Measurements from ENCODE around the gene MMEL1. TPM values are rescaled to one million over a fixed set of nuclear protein-coding genes. Genes with fewer than 3 reads are reported as not detected.

Gene MMEL1
- total RNA-seq, 1 experiment from 2014 or later = 4.9 TPM

DNA sequence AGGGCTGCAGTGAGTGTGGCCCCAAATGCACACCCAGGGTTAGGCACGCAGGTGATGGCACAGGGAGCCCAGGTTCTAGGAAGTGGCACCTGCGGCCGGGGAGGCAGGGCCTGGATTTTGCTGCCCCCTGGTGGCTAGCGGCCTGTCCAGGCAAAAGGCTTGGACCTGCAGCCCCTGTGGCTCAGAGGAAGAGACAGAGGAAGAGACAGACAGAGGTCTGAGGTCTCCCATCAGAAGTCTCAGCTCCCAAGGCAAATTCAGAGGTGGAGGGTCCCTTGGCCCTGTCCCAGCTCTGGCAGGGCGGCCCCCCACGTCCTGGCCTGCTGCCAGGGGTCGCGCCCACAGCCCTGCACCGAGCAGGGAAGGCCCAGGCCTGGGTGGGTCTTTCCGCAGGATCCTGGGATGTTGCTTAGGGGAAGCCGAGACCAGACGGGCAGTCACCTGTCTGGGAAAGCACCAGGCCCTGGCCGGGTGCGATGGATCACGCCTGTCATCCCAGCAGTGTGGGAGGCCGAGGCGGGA, 84.7 kb downstream of the MMEL1 start:
- BruUV-seq (replicated peaks) = no TSS peak
- peak; percentile 70 to 85 for DNase-seq
- ChIA-PET CTCF (interaction anchor here (0.5 to 0.9 kb wide), 3 partner anchors 39 to 353 kb away, joined by 3 to 7 read pairs (median 5); no protein-coding TSS in a partner anchor), POLR2A (ENCODE audit: unreplicated experiment) (interaction anchor here (0.6 to 1.3 kb wide), 4 partner anchors 22 to 456 kb away, joined by 3 to 13 read pairs (median 8); partner anchors contain the start of gene PANK4)
- Histone ChIP-seq H3K4me2 (peak overlapping the region; percentile 94), H3K79me2 (ENCODE audit: low read depth) (no peaks in the 10 kb centered on the region), H3K27ac (peak overlapping the region; percentile 52; the same call in 1 of the 2 replicates), H3K4me1 (replicated peaks; ENCODE audit: insufficient read depth) (peaks cover 34% of the 10 kb centered on the region), H3K9me2 (ENCODE audit: insufficient read depth) (no peaks in the 10 kb centered on the region), H3K36me3 (ENCODE audit: low read depth) (no peaks in the 10 kb centered on the region), H3F3A (ENCODE audit: insufficient read depth, low read depth) (peaks cover 15% of the 10 kb centered on the region; the same call in 1 of the 2 replicates), H2AFZ (no peak overlapping the region), H4K20me1 (ENCODE audit: insufficient read depth) (no peaks in the 10 kb centered on the region), H3K27me3 (ENCODE audit: insufficient read depth, low read depth) (no peaks in the 10 kb centered on the region), H3K4me3 (peak overlapping the region; percentile 87; the same call in 1 of the 2 replicates), H3K9me3 (ENCODE audit: insufficient read depth, low read depth) (no peaks in the 10 kb centered on the region)
- TF ChIP-seq EZH2 (IDR thresholded peaks at IDR 0.05; ENCODE audit: low read depth) = no peak
- TF ChIP-seq, protein P1, sequence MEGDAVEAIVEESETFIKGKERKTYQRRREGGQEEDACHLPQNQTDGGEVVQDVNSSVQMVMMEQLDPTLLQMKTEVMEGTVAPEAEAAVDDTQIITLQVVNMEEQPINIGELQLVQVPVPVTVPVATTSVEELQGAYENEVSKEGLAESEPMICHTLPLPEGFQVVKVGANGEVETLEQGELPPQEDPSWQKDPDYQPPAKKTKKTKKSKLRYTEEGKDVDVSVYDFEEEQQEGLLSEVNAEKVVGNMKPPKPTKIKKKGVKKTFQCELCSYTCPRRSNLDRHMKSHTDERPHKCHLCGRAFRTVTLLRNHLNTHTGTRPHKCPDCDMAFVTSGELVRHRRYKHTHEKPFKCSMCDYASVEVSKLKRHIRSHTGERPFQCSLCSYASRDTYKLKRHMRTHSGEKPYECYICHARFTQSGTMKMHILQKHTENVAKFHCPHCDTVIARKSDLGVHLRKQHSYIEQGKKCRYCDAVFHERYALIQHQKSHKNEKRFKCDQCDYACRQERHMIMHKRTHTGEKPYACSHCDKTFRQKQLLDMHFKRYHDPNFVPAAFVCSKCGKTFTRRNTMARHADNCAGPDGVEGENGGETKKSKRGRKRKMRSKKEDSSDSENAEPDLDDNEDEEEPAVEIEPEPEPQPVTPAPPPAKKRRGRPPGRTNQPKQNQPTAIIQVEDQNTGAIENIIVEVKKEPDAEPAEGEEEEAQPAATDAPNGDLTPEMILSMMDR (conservative IDR thresholded peaks at IDR 0.05) = peak; percentile 93
- intact Hi-C loops (cut with micrococcal nuclease; ENCODE audit: unreplicated experiment) = loop anchor here (1.0 to 10.0 kb wide), 5 partner anchors 22 to 157 kb away; partner anchors contain the start of genes MORN1, PANK4, PRXL2B and RER1

GRCh38 chr1:2547210-2548067, 85.4 kb downstream of the MMEL1 start:
- TF ChIP-seq, protein P1 (conservative IDR thresholded peaks at IDR 0.05) = no peak
- TF ChIP-seq EZH2 (IDR thresholded peaks at IDR 0.05; ENCODE audit: low read depth) = no peak
- DNase-seq = no peak
- BruUV-seq (replicated peaks) = no TSS peak

More at GRCh38 chr1:2547210-2548067, 85.4 kb downstream of the MMEL1 start:
- POLR2A ChIA-PET (ENCODE audit: unreplicated experiment) = interaction anchor here (0.8 to 1.3 kb wide), 2 partner anchors 38 to 348 kb away, joined by 5 to 9 read pairs; no protein-coding TSS in a partner anchor
- Histone ChIP-seq H3K4me2 (peak overlapping the region; percentile 94), H3K27me3 (ENCODE audit: insufficient read depth, low read depth) (no peaks in the 10 kb centered on the region), H3K27ac (no peak overlapping the region), H2AFZ (peak overlapping the region; percentile 84), H3F3A (ENCODE audit: insufficient read depth, low read depth) (peaks cover 22% of the 10 kb centered on the region; the same call in 1 of the 2 replicates), H3K9me3 (ENCODE audit: insufficient read depth, low read depth) (no peaks in the 10 kb centered on the region), H3K36me3 (ENCODE audit: low read depth) (no peaks in the 10 kb centered on the region), H3K9me2 (ENCODE audit: insufficient read depth) (no peaks in the 10 kb centered on the region), H3K4me3 (peak overlapping the region; percentile 87), H3K4me1 (replicated peaks; ENCODE audit: insufficient read depth) (peaks cover 34% of the 10 kb centered on the region), H4K20me1 (ENCODE audit: insufficient read depth) (no peaks in the 10 kb centered on the region), H3K79me2 (ENCODE audit: low read depth) (no peaks in the 10 kb centered on the region)
- CTCF ChIA-PET = interaction anchor here (0.5 to 0.9 kb wide), 4 partner anchors 38 to 352 kb away, joined by 3 to 7 read pairs (median 4); no protein-coding TSS in a partner anchor
- intact Hi-C loops (cut with micrococcal nuclease; ENCODE audit: unreplicated experiment) = loop anchor here (1.0 to 10.0 kb wide), 7 partner anchors 21 to 352 kb away; partner anchors contain the start of genes MORN1, PANK4, PRXL2B and RER1

Data from PC-9 (cell line).